ENCODE measurements around the gene SORL1-AS1.
"Not testable (repeated sequence)": the region's sequence is repeated elsewhere in the genome, so short reads cannot be mapped to it uniquely, and the experiment has no call there.

The SORL1-AS1 gene

GRCh38 chr11:121426476-121427399 is 26.0 kb downstream of the SORL1-AS1 start:
- peak; percentile 48 for DNase-seq

- DNase-seq = no peak
These were observed 26.9 kb downstream of the SORL1-AS1 start for GRCh38 chr11:121425828-121426227.

GRCh38 chr11:121422675-121423074 is 30.1 kb downstream of the SORL1-AS1 start:
- DNase-seq = no peak

DNA sequence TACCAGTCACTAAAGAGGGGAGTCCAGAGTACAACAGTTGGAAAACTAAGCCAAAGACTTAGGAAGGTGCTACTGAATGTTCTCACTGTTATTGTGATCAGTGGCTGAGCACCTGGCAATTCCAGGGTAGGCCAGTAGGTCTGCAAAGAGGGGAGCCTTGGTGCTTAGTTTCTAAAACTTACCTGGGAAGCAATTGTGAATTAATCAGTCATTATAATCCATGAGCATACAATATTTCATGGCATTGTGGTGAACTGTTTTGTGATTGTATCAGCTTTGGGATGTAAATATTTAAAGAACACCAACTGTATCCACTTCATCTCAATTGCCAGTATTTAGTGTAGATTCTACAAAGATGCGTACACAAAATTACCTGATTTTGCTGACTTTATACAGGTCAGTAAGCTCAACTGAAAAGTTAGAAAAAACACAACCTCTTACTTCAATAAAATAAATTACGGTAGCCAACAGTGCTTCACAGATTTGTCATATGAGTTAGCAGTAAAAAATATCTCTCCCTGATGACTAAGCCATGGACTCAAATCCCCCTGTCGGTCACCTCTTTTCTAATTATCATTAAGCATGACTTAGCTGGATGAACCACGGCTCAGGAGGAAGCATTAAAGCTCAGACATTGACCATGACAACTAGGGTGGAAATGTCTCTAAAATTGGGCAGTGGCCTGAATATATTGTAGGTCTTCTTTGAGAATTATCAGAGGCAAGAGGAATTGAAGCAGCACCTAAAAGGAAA is 31.4 kb downstream of the SORL1-AS1 start:
- DNase-seq = no peak

- no peak for DNase-seq
These were observed 32.4 kb downstream of the SORL1-AS1 start for GRCh38 chr11:121420398-121420797.

GRCh38 chr11:121419836-121420235 is 32.9 kb downstream of the SORL1-AS1 start:
- DNase-seq = no peak

- peak; percentile 47 for DNase-seq
These were observed 34.1 kb downstream of the SORL1-AS1 start for GRCh38 chr11:121418625-121419114.

GRCh38 chr11:121417607-121418006 is 35.2 kb downstream of the SORL1-AS1 start:
- no peak for DNase-seq

DNA sequence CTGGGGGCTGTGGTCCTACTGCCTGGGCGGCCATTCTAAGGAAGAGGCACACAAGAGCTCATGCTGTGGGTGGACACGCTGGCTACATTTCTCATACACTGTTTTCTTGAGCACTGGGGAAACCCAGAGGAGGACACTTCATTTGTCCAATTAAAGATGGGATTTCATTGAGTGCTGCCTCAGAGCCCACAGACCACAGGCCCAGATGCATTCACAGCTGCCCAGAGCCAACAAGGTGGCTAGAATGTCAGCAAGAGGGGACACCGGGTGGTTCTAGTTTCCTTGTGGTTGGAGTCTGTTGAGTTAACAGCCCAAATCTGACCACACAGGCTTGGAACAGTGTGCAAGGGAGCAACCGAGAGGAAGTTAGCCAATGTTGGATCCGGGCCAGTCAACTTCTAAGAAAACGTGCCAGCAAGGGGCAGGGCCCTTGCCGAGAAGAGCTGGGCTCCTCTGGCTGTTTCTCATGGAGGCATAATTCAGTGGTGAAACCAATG is 35.7 kb downstream of the SORL1-AS1 start:
- DNase-seq = peak; percentile 29

- no peak for DNase-seq
These were observed 36.9 kb downstream of the SORL1-AS1 start for GRCh38 chr11:121415856-121416255.

- DNase-seq = no peak
These were observed 38.4 kb downstream of the SORL1-AS1 start for GRCh38 chr11:121414141-121414913.

- DNase-seq = no peak
These were observed 39.9 kb downstream of the SORL1-AS1 start for GRCh38 chr11:121412711-121413415.

GRCh38 chr11:121412000-121412587 is 40.7 kb downstream of the SORL1-AS1 start:
- DNase-seq = no peak

GRCh38 chr11:121411330-121411729 is 41.4 kb downstream of the SORL1-AS1 start:
- DNase-seq = not testable (repeated sequence)

GRCh38 chr11:121410041-121410440 is 42.7 kb downstream of the SORL1-AS1 start:
- DNase-seq = not testable (repeated sequence)

DNA sequence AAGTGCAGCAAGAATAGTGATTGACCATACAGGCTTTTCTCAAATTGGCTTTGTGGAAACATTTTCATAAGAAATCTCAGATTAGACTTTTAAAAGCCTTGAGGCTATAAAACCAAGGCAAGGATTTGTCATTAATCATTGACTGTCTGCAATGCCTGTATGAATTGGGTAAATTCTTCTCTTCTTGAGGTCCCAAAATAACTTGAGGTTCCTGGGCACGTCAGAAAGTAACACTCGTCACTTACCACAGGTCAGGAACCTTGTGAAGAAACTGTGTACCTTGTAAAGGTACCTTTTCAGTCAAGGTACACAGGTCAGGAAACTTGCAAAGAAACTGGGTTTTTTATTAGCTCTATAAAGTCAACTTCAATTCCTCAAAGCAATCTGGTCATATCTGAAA is 43.9 kb downstream of the SORL1-AS1 start:
- DNase-seq = no peak

DNA sequence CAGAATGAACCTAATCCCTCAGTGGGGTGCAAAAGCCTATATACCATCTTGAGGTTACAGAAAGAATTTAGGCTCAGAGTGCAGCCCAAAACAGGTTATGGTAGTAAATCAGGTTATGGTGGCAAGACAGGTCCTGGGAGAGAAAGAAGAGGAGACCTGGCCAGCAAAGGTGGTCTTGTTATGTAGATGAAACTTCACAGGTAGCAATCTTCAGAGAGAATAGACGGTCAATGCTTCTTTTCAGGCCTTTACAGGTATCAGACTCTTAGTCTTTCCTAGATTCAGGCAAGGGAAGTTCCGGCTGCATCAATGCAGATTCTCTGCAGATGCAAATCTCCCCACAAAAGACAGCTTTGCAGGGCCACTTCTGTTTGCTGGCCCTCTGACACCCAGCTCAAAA is 46.5 kb downstream of the SORL1-AS1 start:
- no peak for DNase-seq

DNA sequence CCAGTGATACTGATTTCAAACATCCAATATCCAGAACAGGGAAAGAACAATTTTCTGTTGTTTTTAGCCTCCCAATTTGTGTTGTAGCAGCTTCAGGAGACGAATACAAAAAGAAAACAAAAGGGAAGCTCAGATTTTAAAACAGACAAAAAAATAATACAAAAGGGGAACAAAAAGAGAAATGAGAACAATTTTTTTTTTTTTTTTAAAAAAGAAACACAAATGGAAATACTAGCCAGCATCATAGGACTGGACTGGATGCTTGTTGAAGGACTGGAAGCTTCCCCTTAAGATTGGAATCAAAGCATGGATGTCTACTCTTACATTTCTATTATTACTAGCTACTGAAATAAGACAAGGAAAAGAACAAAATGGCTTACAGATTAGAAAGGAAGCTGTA is 47.1 kb downstream of the SORL1-AS1 start:
- DNase-seq = no peak

GRCh38 chr11:121394785-121395184 is 58.0 kb downstream of the SORL1-AS1 start:
- DNase-seq = no peak

DNA sequence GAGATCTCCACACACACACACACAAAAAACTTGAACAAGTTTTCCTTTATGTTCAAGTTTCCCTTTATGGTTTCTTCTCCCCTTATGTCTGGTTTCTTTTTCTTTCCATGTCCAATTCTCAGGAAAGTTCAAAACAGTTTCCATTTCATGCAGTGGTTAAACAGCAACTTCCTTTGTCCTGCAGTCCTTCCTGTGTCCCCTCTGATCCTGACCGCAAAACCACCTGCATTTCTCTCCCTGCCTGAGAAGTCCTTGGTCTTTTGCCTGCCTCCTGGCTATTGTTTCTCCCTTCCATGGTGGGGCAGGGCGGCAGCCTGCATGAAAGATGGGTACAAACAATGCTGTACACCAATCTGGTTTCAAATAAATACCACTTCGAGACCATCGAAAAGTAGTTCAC is 58.9 kb downstream of the SORL1-AS1 start:
- DNase-seq = no peak

DNA sequence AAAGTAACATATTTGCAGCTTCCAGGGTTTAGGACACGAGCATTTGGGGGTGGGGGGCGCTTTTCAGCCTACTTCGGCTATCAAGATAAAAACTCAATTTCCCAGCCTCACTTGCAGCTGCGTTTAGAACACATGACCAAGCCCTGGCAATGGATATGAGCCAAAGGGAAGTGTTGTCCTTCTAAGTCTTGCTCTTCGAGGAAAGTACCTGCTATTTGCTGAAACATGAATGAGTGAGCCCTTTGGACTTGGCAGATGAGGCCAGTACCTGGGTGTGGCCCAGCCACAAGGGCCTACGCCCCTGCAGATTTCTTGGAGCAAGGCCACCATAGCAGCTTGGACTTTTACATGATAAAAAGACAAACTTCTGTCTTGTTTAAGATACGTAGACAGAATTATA is 60.9 kb downstream of the SORL1-AS1 start:
- DNase-seq = no peak

- no peak for DNase-seq
These were observed 63.1 kb downstream of the SORL1-AS1 start for GRCh38 chr11:121389651-121390050.
